Cardiac fibroblast (primary cell): Measurements from ENCODE around the gene FPR2.

ENCODE experiments used
- DNase-seq, 2 donors: peaks; one replicate each; pipeline versions ENCODE4 v3.0.0 to v3.0.0-alpha.2; 2010; ENCODE audit warnings: low read depth in 2 of 2
- H3K4me3 ChIP-seq, 2 donors: replicated peaks in 1 of 2; 1 replicate in 1 of 2; 2 replicates in 1 of 2; pipeline ENCODE4 v1.5.1; 2011; ENCODE audit warnings: low read depth in 2 of 2, low read length in 2 of 2, mild to moderate bottlenecking in 2 of 2, moderate library complexity in 1 of 2
- TF ChIP-seq, protein P1 (sequence below): IDR thresholded peaks from one replicate; pipeline ENCODE4 v1.5.1; 2011; ENCODE audit warnings: low read depth, mild to moderate bottlenecking, low read length, inconsistent platforms

FPR2 gene

GRCh38 chr19:51750400-51751094 lies 10.4 kb upstream of the FPR2 start:
- DNase-seq, result peak; percentile 32 to 84
- TF ChIP-seq, protein P1, sequence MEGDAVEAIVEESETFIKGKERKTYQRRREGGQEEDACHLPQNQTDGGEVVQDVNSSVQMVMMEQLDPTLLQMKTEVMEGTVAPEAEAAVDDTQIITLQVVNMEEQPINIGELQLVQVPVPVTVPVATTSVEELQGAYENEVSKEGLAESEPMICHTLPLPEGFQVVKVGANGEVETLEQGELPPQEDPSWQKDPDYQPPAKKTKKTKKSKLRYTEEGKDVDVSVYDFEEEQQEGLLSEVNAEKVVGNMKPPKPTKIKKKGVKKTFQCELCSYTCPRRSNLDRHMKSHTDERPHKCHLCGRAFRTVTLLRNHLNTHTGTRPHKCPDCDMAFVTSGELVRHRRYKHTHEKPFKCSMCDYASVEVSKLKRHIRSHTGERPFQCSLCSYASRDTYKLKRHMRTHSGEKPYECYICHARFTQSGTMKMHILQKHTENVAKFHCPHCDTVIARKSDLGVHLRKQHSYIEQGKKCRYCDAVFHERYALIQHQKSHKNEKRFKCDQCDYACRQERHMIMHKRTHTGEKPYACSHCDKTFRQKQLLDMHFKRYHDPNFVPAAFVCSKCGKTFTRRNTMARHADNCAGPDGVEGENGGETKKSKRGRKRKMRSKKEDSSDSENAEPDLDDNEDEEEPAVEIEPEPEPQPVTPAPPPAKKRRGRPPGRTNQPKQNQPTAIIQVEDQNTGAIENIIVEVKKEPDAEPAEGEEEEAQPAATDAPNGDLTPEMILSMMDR, result no peak
- H3K4me3 ChIP-seq, result no peak overlapping the region

DNA sequence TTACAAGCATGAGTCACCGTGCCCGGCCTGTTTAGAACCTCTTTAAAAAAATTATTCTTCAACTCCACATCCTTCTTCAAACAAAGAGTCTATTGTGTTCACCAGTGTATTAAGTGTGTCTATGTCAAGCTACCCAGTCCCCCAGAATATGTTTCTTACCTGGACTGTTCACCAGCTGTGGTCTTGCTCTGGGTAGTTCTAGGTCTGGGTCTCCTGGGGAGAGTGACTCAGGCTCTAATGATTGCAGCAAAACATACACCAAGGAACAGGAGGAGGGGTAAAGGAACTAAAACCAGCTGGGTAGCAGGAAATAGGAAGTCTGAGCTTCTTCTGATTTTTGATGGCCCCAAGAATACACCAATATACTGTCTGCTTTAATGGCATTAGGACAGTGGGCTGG lies 9.3 kb upstream of the FPR2 start, which contains the start of gene FPR1:
Gene FPR1, minus strand, starts transcription at position 224 of the 400 bp plus-strand sequence. CDS start 4,884 bp downstream, outside the sequence.
- TF ChIP-seq, protein P1, result no peak
- peak; percentile 66 to 90 for DNase-seq
- no peak within 1 kb of the TSS for H3K4me3 ChIP-seq

DNA sequence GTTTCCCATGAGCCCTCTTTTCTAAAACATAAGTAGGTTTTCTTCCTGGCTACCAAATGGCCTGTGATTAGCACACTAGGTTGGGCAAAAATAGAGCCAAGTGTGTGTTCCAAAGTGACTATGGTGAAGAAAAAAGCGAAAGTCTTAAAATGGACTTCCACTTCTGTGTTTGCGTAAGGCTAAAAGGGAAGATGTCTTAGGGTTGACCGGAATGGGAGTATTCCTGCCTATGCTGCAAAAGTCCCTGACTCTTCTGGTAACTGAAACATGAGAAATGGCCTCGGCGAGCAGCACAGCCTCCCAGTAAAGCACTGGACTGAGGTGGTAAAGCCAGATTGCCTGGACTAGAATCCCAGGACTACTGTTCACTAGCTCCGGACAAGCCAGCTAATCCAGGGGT lies 6.9 kb upstream of the FPR2 start:
- H3K4me3 ChIP-seq, result no peak overlapping the region
- no peak for DNase-seq
- TF ChIP-seq, protein P1, result no peak

- DNase-seq, result no peak
- no peak overlapping the region for H3K4me3 ChIP-seq
Measured at GRCh38 chr19:51754770-51755169, 6.2 kb upstream of the FPR2 start.

GRCh38 chr19:51755571-51755970 lies 5.4 kb upstream of the FPR2 start:
- no peak for DNase-seq
- no peak overlapping the region for H3K4me3 ChIP-seq
- TF ChIP-seq, protein P1, result no peak

More at GRCh38 chr19:51754770-51755169, 6.2 kb upstream of the FPR2 start:
- TF ChIP-seq, protein P1, result no peak

DNA sequence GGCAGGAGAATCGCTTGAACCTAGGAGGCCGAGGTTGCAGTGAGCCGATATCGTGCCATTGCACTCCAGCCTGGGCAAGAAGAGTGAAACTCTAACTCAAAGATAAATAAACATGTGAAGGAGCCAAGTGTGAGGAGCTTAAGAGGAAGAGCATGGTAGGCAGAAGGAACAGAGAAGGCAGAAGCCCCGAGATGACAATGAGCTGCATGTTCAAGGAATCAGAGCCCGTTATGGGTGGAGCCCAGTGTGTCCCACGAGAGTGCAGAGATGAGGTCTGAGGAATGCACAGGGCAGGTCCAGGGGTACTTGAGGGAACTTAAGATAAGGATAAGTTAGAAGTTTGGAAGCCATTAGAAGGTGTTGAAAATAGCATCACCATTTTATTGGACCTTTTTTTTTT lies 716 bp downstream of the FPR2 start:
- DNase-seq, result no peak
- no peak overlapping the region for H3K4me3 ChIP-seq
- TF ChIP-seq, protein P1, result no peak
